AG10803 (cell line): ENCODE results near the gene LMNTD2.
"Not testable (repeated sequence)": the region's sequence is repeated elsewhere in the genome, so short reads cannot be mapped to it uniquely, and the experiment has no call there.

ENCODE experiments used
- DNase-seq: peaks from one replicate; pipeline ENCODE4 v3.0.0; 2010; ENCODE audit warnings: low read depth
- H3K4me3 ChIP-seq: 2 replicates; pipeline ENCODE4 v1.5.1; 2011; ENCODE audit warnings: mild to moderate bottlenecking, low read length, control low read depth
- CTCF ChIP-seq: conservative IDR thresholded peaks from 2 replicates; pipeline ENCODE4 v1.5.1; 2011; ENCODE audit warnings: mild to moderate bottlenecking, low read length, control low read depth, inconsistent platforms

The LMNTD2 gene

GRCh38 chr11:578276-579035, 17.9 kb upstream of the LMNTD2 start:
- no peak for DNase-seq
- TF ChIP-seq CTCF, result no peak
- peak overlapping the region; percentile 93 for H3K4me3 ChIP-seq

- no peak for DNase-seq
- no peak for TF ChIP-seq CTCF
- H3K4me3 ChIP-seq, result peak overlapping the region; percentile 93
These were observed 17.0 kb upstream of the LMNTD2 start for GRCh38 chr11:577611-577894.

- no peak for TF ChIP-seq CTCF
- DNase-seq, result no peak
- H3K4me3 ChIP-seq, result peak overlapping the region; percentile 93
These were observed 16.5 kb upstream of the LMNTD2 start for GRCh38 chr11:576811-577610.

GRCh38 chr11:575996-576768, 15.6 kb upstream of the LMNTD2 start, which contains the start of gene PHRF1:
PHRF1 (plus strand) TSS chr11:576470; CDS start chr11:581513, 5,043 bp downstream.
- no peak for TF ChIP-seq CTCF
- peak within 1 kb of the TSS; percentile 93 for H3K4me3 ChIP-seq
- peak; percentile 94 for DNase-seq

- no peak for TF ChIP-seq CTCF
- peak; percentile 37 for DNase-seq
- peak overlapping the region; percentile 67 for H3K4me3 ChIP-seq
These were observed 14.9 kb upstream of the LMNTD2 start for GRCh38 chr11:575313-575995.

- DNase-seq, result no peak
- H3K4me3 ChIP-seq, result peak overlapping the region; percentile 67
These were observed 14.2 kb upstream of the LMNTD2 start for GRCh38 chr11:574632-575312.

GRCh38 chr11:574031-574570, 13.6 kb upstream of the LMNTD2 start:
- not testable (repeated sequence) for H3K4me3 ChIP-seq

More at GRCh38 chr11:574632-575312, 14.2 kb upstream of the LMNTD2 start:
- no peak for TF ChIP-seq CTCF

More at GRCh38 chr11:574031-574570, 13.6 kb upstream of the LMNTD2 start:
- DNase-seq, result peak; percentile 26
